GM21360 (cell line): ENCODE data around the gene FMN1.

Experiments used
- ATAC-seq: cut with Tn5 transposase; IDR thresholded peaks from one replicate; pipeline ENCODE4 v1.9.1; 2021; ENCODE audit warnings: mild to moderate bottlenecking, moderate library complexity; ENCODE audit not compliant: unreplicated experiment

The FMN1 gene

DNA sequence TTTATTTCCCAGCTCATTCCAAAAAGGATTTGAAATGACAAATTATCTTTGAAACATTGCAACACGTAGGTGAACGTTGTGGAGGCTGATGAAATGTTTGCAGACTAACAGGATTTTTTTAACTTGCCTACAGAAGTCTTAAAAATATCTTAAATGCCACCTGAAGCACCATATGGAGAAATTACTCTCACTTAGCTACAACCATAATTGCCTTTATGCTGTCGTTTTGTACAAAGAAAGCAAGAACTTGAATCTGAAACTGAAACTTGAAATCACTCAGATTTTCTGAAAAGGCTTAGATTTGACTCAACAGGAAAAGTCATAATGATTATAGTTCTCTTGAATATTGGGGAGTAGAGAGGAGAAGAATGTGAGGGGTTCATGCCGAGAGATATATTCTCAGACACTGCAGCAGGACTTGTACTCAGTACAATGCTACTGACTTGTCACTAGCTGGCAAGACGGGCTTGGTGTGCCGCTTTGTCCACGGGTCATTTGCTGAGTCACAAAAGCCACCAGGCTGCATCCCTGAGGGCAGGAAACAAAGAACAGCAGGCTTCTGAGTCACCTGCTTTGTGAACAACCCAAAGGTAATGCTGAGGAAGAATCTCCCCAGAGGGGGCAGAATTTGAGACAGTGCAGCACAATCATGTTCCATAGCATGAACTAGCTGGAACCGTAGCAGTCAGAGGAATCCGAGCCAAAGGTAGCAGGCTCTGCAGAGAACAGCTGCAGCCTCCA lies 7.1 kb upstream of the FMN1 start:
- peak; percentile 82 for ATAC-seq

DNA sequence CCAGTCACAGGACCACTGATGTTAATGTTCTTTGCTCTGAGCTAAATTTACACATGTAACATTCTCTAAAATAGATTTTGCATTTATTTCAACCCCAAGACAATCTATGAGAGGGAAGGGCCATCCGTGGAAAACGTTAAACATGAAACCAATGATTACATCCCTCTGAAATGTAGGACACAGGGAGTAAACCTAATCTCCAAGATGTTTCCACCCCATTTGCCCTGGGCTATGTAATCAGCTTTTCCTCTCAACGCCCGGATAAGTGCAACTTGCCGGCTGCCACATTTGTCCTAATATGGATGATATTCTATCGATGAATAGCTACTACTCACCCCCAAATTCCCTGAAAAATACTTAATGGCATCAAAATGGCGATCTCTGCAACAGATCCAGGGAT lies 6.4 kb upstream of the FMN1 start:
- ATAC-seq: no peak

DNA sequence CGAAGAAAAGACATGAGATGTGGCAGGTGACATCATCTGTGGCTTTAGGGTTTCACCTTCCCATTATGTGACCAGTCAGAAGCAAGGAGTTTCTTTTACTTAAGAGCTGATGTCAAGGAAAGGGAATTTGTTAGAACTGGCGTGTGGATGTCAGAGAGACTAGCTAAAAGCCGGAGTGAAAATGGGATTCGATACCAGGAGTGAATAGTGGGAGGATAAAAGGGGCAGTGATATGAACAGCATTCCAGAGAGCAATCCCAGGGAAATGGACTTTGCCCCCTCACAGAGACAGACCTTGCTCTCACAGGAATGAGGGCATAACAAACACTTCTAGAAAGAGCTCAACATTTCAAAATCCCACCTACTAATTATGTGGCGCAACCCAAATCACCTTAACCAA lies 5.9 kb upstream of the FMN1 start:
- ATAC-seq: no peak

DNA sequence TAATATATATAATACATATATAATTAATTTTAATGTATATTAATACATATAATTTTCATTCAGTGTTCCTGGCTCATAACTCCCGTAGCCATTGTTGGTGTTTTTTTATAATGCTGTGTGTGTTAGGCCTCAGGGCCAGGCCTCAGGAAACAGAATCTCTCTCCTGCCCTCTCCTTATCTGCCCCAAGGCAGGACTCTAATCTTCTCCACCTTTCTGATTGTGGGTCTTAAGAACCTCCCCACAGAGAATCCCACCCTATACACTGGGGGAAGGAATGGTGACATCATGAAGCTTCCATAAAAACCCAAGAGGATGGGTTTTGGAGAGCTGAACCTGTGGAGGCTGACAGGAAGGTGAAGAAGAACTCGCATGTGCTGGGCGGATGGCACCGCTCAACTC lies 4.0 kb upstream of the FMN1 start:
- no peak for ATAC-seq

DNA sequence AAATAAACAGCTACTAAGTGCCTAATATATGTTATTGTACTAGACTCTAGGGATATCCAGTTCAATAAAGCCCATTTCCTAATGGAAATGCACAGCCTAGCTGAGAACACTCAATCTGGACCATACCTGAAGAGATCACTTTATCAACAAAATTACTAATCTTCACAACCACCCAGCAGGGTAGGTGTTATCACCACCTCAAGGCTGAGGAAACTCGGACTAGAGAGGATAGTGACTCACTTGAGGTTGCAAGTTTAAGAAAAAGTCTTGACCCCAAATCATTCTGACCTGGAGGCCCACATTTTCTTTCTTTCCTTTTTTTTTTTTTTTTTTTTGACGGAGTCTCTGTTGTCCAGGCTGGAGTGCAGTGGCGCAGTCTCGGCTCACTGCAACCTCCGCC lies 3.1 kb upstream of the FMN1 start:
- no peak for ATAC-seq

DNA sequence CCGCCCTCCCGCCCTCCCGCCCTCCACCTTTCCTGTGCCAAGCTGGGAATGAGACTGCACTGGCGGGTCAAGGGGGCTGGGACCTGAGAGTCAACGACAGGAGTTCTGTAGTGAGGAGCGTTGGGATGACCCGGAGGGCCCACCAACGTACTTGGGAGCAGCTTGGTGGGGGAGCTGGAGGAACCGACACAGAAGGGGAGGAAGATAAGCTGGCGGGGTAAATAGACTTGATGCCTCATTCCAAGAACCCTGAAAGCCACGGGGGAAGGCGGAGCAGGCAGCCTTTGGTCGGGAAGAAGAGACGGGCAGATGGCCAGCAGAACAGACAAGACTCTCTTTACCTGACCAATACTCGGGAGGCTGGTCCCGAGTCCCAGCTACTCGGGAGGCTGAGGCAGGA lies 277 bp downstream of the FMN1 start:
- ATAC-seq: no peak

DNA sequence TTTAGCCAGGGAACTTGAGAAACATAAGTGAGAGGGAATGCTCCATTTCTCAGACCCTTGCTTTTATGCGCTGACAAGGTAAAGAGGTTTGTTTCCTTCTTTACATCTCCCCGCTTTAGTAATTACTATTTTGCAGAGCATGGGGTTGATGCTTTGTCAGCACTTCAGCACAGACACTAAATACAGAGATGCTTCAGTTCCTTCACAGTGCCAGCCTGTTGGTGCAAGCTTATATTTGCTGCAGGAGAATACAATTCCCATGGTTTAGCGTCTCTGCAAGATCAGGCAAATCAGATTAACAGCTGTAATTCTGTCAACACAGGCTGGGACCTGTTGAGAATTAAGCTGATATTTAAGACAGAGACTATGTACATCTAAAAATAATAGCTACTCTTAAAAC lies 2.9 kb downstream of the FMN1 start:
- no peak for ATAC-seq

DNA sequence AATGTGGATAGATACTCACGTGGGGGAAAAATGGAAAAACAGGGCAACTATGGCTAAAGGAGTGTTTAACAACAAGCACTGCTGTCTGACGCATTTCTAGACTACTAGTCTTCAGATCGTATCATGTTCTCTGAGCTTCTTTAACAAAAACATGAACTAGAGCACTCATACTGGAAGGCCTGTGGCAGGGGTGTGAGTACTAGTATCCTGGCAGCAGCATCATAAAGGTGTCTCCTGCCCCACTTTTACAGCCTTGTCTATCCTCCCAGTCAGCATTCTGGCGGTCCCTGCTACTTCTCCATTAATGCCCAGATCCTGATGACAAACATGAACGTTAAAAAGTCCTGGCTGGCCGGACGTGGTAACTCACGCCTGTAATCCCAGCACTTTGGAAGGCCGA lies 4.0 kb downstream of the FMN1 start:
- no peak for ATAC-seq

DNA sequence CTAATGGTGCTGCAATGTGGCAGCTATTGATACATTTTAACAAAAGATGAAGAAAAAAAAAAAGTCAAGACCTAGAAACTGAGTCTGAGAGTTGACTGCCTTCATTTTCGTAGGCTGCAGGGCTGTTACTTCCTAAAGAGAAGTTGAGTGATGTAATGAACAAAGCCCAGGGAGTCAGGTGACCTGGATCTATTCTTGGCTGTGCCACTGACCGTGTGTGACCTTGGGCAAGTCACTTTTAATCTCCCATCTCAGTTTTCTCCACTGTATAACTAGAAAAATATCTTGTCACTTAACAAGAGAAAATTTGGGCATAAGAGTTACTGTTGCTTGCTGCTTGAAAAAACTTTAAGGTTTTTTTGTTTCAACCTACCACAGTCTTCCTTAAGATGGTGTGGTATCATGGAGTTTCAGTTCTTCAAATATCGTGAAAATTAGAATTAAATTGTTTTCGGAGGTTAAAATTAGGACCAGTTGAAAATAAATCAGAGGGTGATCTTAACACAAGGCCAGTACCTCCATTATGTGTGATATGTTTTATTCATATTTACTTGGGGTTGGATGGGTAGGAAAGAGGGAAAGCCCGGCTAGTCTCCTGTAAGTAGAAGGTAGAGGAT lies 5.8 kb downstream of the FMN1 start:
- ATAC-seq: peak; percentile 71

DNA sequence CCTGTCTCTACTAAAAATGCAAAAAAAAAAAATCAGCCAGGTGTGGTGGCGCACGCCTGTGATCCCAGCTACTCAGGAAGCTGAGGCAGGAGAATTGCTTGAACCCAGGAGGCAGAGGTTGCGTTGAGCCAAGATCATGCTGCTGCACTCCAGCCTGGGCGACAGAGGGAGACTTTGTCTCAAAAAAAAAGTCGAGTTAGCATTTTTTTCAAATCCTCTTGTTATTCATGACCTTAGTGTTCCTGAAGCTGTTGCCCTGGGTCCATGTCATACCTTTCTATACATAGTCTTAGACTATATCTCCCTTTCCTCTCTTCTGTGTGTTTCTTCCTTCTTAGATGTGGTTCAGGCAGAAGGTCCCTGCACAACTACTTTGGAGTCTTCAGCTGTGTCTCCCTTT lies 6.4 kb downstream of the FMN1 start:
- ATAC-seq: no peak

DNA sequence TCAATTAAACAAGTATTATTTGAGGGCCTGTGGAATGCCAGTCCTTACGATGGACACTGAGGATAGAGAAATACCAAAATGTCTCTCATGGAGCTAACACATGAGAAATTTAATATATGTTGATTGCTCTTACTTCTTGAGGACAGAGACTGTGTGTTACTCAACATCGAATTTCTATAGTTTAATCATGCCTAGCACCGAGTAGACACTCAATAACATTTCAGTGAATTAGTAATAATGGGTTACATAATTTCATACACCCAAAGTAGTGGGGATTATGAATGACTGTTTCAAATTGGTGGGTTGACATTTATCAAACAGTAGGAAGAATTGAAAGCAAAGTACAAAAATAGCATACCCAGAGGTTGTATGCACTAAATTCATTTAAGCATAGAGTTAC lies 11.2 kb downstream of the FMN1 start:
- no peak for ATAC-seq

DNA sequence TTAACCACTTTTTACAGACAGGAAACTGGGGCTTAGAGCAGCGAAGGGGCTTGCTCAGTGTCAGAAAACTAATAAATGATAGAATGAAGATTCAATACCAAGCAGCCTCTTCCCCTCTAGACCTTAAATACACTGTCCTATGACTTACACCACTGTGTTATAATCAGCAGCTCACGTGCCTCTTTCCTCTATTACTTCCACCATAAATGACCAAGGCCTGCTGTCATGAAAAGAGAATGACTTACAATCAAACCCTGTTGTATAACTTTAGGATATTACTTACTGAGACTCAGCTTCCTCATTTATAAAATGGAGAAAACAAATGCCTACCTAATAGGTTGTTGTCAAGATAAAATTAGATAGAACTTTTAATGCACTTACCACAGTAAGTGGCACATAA lies 11.6 kb downstream of the FMN1 start:
- no peak for ATAC-seq

DNA sequence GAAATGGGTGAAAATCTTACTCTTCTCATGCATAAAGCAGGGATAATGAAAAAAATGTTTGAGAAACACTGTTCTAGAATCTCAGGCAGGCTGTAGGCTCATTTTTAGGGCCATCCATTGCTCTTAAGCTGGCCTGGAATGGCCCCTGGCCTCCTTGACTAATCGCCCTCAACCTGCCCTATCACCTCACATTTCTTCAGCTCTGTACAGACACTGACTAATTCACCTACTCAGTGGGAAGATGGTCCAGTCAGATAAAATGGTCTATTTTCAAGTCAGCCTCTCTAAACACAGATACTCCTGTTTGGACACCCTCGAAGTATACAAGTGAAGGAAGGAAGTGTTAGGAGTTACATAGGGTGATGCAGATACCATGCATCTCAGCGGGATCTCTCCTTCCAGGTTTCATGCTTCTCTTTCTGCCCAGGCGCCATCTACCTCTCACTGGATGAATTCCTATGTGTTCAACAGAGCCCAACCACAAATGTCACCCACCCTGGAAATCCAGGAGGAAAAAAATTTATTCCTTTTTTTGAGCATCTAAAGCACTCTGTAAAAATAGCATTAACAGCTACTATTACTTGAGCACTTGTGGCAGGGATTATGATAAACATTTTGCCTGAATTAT lies 12.1 kb downstream of the FMN1 start:
- ATAC-seq: no peak

DNA sequence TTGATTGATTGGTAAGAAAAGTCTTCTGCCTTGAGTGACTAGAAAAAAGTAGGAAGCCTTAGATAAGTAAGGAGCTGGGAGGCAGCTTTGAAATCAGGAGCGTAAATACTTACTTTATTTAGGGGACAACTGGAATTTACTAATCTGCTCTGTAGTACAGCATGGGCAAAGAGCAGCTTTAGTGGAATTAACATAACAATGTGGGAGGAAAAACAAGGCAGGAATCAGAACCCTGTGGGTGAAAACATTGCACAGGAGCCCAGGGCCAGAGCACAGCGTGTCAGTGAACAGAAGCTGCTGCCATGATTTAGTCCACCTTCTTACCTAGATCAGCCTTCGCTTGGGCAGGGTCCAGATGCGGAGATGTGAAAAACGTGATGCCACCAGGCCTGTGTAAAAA lies 14.6 kb downstream of the FMN1 start:
- ATAC-seq: no peak

DNA sequence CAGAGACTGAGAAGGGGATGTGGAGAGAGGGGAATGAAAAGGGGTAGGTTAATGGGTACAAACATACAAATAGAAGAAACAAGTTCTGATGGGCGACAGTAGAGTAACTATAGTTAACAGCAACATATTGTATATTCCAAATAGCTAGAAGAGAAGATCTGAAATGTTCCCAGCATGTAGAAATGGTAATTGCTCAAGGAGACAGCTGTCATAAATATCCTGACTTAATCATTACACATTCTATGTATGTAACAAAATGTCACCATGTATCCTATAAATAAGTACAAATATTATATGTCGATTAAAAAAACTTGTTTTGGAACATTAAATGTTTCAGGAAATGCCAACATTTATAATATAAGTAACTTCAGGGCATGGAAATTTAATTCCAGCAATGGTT lies 23.3 kb downstream of the FMN1 start:
- ATAC-seq: no peak

DNA sequence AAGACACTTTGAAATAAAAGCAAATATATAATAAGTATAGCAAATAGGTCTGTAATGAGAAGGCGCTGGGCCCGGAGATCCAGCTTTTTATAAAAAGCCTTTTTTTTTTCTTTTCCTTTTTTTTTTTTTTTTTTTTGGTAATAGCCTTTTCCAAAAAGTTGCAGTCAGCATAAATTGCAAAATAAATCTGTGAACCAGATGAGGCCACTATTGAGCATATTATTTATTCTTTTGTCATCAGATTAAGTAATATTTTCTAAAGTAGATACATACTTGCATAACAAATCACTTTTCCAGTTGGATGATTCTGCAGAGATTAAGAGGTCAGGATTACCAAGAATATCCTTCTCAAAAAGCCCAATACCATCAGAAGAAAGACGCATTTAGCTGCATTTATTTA lies 24.9 kb downstream of the FMN1 start:
- no peak for ATAC-seq

DNA sequence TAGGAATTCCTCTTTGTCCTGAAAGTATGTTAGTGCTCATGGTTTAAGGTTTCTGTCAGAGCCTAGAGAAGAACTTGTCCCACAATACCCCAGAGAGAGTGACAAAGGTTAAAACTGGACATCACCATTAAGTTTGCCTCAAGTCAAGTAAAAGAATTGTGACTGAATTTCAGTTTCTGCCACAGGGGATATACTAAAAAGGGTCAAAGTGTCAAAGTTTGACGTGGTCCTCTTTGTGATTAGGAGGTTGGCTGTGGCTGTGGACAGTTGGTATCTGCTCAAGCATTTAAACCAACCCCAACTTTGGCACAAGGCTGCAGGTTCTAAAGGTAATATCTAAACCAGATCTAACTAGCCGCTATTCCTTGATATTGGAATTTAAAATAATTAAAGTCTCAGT lies 26.1 kb downstream of the FMN1 start:
- no peak for ATAC-seq

DNA sequence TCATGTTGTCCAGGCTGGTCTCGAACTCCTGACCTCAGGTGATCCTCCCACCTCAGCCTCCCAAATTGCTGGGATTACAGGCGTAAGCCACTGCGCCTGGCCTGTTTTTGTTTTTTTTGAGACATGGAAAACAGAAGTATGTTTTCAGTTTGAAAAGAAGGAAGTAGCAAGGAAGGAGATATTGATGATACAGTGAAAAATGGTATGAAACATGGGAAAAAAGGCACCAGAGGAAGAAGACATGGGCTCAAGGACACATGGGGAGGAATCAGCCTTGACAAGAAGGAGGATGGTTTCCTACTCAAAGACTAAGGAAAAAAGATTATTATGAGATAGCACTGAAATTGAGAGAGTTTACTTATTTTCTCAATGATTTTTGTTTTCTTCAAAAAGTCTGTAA lies 30.7 kb downstream of the FMN1 start:
- no peak for ATAC-seq

DNA sequence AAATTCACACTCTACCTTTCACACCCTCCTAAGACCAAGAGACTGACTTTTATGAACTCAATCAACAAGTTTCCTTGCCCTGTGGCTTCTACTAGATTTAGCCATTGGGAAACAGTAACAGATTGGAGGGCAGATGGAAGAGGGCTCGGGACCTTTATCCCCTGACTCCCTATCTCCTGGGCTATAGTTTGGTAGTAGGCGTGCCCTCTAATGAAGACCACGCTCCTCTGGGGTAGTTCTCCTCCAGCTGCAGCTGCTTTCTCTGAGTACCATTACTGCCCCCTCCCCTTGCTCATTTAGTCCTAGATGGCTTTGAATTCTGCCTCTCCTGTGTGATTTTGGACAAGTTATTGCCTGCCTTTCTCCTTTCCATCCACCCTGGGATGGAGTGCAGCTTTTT lies 33.3 kb downstream of the FMN1 start:
- no peak for ATAC-seq

DNA sequence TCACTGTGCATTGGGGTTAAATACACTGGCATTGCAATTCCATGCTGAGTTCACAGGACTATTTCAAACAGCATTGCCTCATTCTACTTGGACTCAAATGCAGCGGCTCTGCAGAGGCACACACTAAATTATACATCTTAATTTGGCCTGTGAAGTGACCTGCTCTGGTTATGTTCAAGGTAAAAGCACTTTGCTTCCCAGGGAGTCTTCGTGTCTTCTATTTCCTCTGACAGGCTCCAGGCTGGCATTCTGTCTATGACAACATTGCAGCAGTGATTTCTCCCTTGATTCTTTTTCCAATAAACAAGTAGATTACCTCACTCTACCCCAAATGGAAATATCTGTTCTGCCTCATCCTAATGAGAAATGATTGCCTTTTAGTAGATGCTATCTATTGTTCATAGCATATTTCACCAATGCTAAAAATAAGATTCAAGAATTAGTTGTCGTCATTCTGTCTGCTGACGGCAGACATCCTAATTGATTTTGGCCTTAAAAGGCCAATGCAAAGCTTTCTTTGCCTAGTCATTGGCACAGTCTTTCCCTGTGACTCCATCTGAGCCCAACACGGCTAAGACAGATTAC lies 33.8 kb downstream of the FMN1 start:
- ATAC-seq: no peak

DNA sequence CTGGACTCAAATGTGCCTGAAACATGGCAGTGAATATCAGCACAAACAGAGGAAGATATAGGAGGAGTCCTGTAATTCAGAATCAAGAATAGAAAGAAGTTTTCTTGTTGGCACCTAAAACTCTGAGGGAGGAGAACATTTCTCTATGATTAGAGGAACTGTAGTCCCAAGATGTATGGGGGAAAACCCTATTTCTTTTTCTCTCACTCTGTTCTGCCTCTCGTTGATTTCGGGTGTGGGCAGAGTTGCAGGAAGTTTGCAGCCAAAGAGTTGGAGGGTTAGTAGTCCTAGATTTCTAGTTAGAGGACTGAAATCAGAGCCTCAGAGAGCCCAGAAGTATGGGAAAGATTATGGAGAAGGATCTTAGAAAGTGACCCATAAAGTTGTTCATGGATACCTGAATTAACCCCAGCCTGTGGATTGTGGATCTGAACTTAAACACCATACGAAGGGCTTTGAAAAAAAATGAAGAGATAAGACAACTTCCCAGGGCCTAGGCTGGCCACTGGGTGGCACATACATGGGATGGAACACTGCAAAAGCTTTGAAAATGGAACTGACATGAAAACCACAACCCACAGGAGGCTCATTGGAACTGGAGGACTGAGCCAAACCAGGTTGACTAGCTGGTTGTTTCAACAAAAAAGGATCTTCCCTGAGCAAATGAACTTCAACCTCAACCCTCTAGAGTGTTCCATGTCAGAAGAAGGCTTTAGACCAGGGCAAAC lies 34.6 kb downstream of the FMN1 start:
- no peak for ATAC-seq

DNA sequence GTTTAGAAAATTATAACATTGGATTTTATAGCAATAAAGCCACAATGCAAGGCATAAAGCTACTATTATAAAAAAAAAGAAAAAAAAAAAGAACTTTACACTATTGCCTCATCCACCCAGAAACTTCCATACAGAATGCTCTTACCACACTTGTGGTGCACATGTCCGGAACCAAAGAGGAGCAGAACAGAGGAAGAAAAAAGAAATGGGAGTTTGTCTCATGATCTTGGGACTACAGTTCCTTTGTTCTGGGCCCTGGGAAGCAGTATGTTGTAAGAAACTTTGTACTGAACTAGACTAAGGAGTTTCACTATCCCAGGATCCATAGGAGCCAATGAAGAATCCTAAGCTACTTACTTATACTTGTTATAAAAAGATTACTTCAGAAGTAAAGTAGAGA lies 36.1 kb downstream of the FMN1 start:
- ATAC-seq: no peak
